Fibroblast of skin of abdomen (primary cell): ENCODE results near the gene SLC46A2. TPM values are rescaled to one million over a fixed set of nuclear protein-coding genes. Genes with fewer than 3 reads are reported as not detected.
A peak's percentile ranks its signal among the peaks of the same experiment; 100 is the strongest.

Experiments
- DNase-seq: peaks from one replicate; pipeline ENCODE4 v3.0.0-alpha.2; 2013
- polyA plus RNA-seq, 2 experiments: library from polyadenylated mRNA; unstranded; fragments of 120-200 nt; gene quantifications; one replicate each; pipeline ENCODE4 v1.2.1, GENCODE V29; 2013; ENCODE audit not compliant: insufficient read length in 2 of 2

Gene SLC46A2
- not detected for polyA plus RNA-seq (2013, experiment 1 of 2; ENCODE audit: insufficient read length)
- polyA plus RNA-seq (2013, experiment 2 of 2; ENCODE audit: insufficient read length): not detected

GRCh38 chr9:112890106-112891081, at the start of gene SLC46A2:
TSS of gene SLC46A2 (minus strand) at chr9:112890876. CDS start at chr9:112890681, 195 bp downstream.
- DNase-seq: no peak

GRCh38 chr9:112939418-112939817, 48.7 kb upstream of the SLC46A2 start:
- DNase-seq: no peak

GRCh38 chr9:112933696-112934095, 43.0 kb upstream of the SLC46A2 start:
- no peak for DNase-seq

- DNase-seq: peak; percentile 8
These were observed 34.5 kb upstream of the SLC46A2 start for GRCh38 chr9:112925058-112925641.

- DNase-seq: peak; percentile 17
These were observed 30.9 kb upstream of the SLC46A2 start for GRCh38 chr9:112921549-112921948.

- DNase-seq: no peak
These were observed 27.3 kb upstream of the SLC46A2 start for GRCh38 chr9:112917987-112918362.

GRCh38 chr9:112917047-112917986, 26.6 kb upstream of the SLC46A2 start:
- no peak for DNase-seq

- DNase-seq: no peak
These were observed 23.8 kb upstream of the SLC46A2 start for GRCh38 chr9:112914524-112914923.

GRCh38 chr9:112913326-112913725, 22.6 kb upstream of the SLC46A2 start:
- no peak for DNase-seq

- no peak for DNase-seq
These were observed 22.0 kb upstream of the SLC46A2 start for GRCh38 chr9:112912636-112913035.

GRCh38 chr9:112911736-112912135, 21.1 kb upstream of the SLC46A2 start:
- no peak for DNase-seq

GRCh38 chr9:112905084-112905483, 14.4 kb upstream of the SLC46A2 start:
- no peak for DNase-seq

GRCh38 chr9:112900901-112901300, 10.2 kb upstream of the SLC46A2 start:
- no peak for DNase-seq

- no peak for DNase-seq
These were observed 9.8 kb upstream of the SLC46A2 start for GRCh38 chr9:112900488-112900887.

- no peak for DNase-seq
These were observed 8.2 kb upstream of the SLC46A2 start for GRCh38 chr9:112898872-112899311.

GRCh38 chr9:112896131-112896530, 5.5 kb upstream of the SLC46A2 start:
- no peak for DNase-seq

- no peak for DNase-seq
These were observed 4.0 kb upstream of the SLC46A2 start for GRCh38 chr9:112894699-112895098.

- no peak for DNase-seq
These were observed 3.4 kb upstream of the SLC46A2 start for GRCh38 chr9:112894041-112894440.

GRCh38 chr9:112892981-112893380, 2.3 kb upstream of the SLC46A2 start:
- no peak for DNase-seq

GRCh38 chr9:112891521-112891920, 845 bp upstream of the SLC46A2 start:
- DNase-seq: no peak

GRCh38 chr9:112887381-112887780, 3.3 kb downstream of the SLC46A2 start:
- no peak for DNase-seq

- DNase-seq: no peak
These were observed 4.3 kb downstream of the SLC46A2 start for GRCh38 chr9:112886351-112886750.
